H1 (cell line): Measurements from ENCODE around the gene RFX2. TPM values are rescaled to one million over a fixed set of nuclear protein-coding genes. Genes with fewer than 3 reads are reported as not detected.

Experiments used
- CTCF ChIA-PET: fragments of 300-600 bp; sonication (Branson Sonifier 250); formaldehyde crosslinking; loops from one replicate; lab custom pipeline; 2021; ENCODE audit not compliant: partially characterized antibody; lab: Charles Lee
- POLR2A ChIA-PET: fragments of 300-600 bp; sonication (Branson Sonifier 250); formaldehyde crosslinking; loops from one replicate; lab custom pipeline; 2021; ENCODE audit warnings: inconsistent platforms; ENCODE audit not compliant: partially characterized antibody; lab: Charles Lee
- DNase-seq, 2 experiments: peaks; one replicate each; pipeline versions ENCODE4 v3.0.0 to v3.0.0-alpha.2; 2010 to 2022; ENCODE audit warnings: low spot score in 2 of 2, low read depth in 1 of 2, mixed read lengths in 1 of 2
- FAIRE-seq: peaks from 2 replicates; lab custom pipeline; 2011; peaks lifted over from hg19 to GRCh38; lab: Jason Lieb, UNC
- H2AFZ ChIP-seq: 2 replicates; pipeline ENCODE4 v1.8.1; 2012; ENCODE audit warnings: low read length, inconsistent platforms
- H2AK5ac ChIP-seq: 2 replicates; pipeline ENCODE4 v1.6.1; 2013; ENCODE audit warnings: low read depth, low read length
- H2BK120ac ChIP-seq: replicated peaks from 2 replicates; pipeline ENCODE3; 2013; ENCODE audit warnings: low read depth, low read length, inconsistent platforms
- H2BK12ac ChIP-seq: 2 replicates; pipeline ENCODE4 v1.6.1; 2013; ENCODE audit warnings: low read depth, low read length
- H2BK15ac ChIP-seq: 2 replicates; pipeline ENCODE4 v1.6.1; 2013; ENCODE audit warnings: low read length
- H2BK20ac ChIP-seq: 2 replicates; pipeline ENCODE4 v1.6.1; 2013; ENCODE audit warnings: low read length
- H2BK5ac ChIP-seq: 2 replicates; pipeline ENCODE4 v1.6.1; 2013; ENCODE audit warnings: low read depth, low read length
- H3K14ac ChIP-seq: 2 replicates; pipeline ENCODE4 v1.6.1; 2013; ENCODE audit warnings: inconsistent platforms; ENCODE audit not compliant: insufficient read length
- H3K18ac ChIP-seq: 2 replicates; pipeline ENCODE4 v1.6.1; 2013; ENCODE audit warnings: low read length; ENCODE audit errors: extremely low read depth
- H3K23ac ChIP-seq: 2 replicates; pipeline ENCODE4 v1.6.1; 2013; ENCODE audit warnings: inconsistent platforms; ENCODE audit not compliant: insufficient read length
- H3K23me2 ChIP-seq: 2 replicates; pipeline ENCODE4 v1.6.1; 2013; ENCODE audit warnings: low read depth, low read length
- H3K27ac ChIP-seq: 2 replicates; pipeline ENCODE4 v1.6.1; 2011; ENCODE audit warnings: low read depth, low read length, inconsistent platforms
- H3K27me3 ChIP-seq, 4 experiments: replicated peaks in 1 of 4; 1 replicate in 1 of 4; 2 replicates in 3 of 4; pipeline versions ENCODE4 v1.6.1 to v1.8.1; 2011 to 2013; ENCODE audit warnings: low read length in 3 of 4, mild to moderate bottlenecking in 3 of 4, inconsistent platforms in 2 of 4, mixed read lengths in 2 of 4, moderate library complexity in 1 of 4; ENCODE audit not compliant: control insufficient read depth in 3 of 4, insufficient read depth in 3 of 4; ENCODE audit errors: extremely low read depth in 1 of 4
- H3K36me3 ChIP-seq, 4 experiments: 2 replicates each; pipeline versions ENCODE4 v1.6.1 to v1.8.1; 2011 to 2013; ENCODE audit warnings: mild to moderate bottlenecking in 4 of 4, low read length in 3 of 4, moderate library complexity in 2 of 4, control low read depth in 1 of 4, inconsistent platforms in 1 of 4; ENCODE audit not compliant: insufficient read depth in 4 of 4, control insufficient read depth in 2 of 4
- H3K4ac ChIP-seq: replicated peaks from 2 replicates; pipeline ENCODE3; 2013; ENCODE audit warnings: low read length, low read depth, mixed read lengths, inconsistent platforms; ENCODE audit not compliant: insufficient read length
- H3K4me1 ChIP-seq, 4 experiments: replicated peaks in 1 of 4; 1 replicate in 1 of 4; 2 replicates in 3 of 4; pipeline versions ENCODE4 v1.6.1 to v1.8.1; 2011 to 2013; ENCODE audit warnings: low read length in 3 of 4, inconsistent platforms in 2 of 4, mixed read lengths in 1 of 4; ENCODE audit not compliant: insufficient read depth in 4 of 4, control insufficient read depth in 3 of 4
- H3K4me2 ChIP-seq, 2 experiments: 2 replicates each; pipeline versions ENCODE4 v1.6.1 to v1.8.1; 2011 to 2013; ENCODE audit warnings: low read depth in 2 of 2, low read length in 2 of 2, control low read depth in 1 of 2, inconsistent platforms in 1 of 2, mild to moderate bottlenecking in 1 of 2; ENCODE audit not compliant: insufficient read depth in 1 of 2
- H3K4me3 ChIP-seq, 4 experiments: fragments of 200-600, 300-600 bp in 1 of 4; sonication (generic), shearing (Covaris generic), sonication (Bioruptor Twin) in 1 of 4; 2 replicates each; pipeline versions ENCODE4 v1.5.1 to v1.8.1; 2011 to 2016; ENCODE audit warnings: low read length in 4 of 4, low read depth in 3 of 4, control low read depth in 2 of 4, inconsistent platforms in 2 of 4, mild to moderate bottlenecking in 2 of 4, mixed read lengths in 1 of 4, moderate library complexity in 1 of 4; ENCODE audit not compliant: insufficient read depth in 2 of 4; ENCODE audit errors: extremely low read depth in 1 of 4
- H3K56ac ChIP-seq: replicated peaks from 2 replicates; pipeline ENCODE3; 2013; ENCODE audit warnings: low read depth, mild to moderate bottlenecking, mixed read lengths, low read length, inconsistent platforms; ENCODE audit not compliant: insufficient read length
- H3K79me1 ChIP-seq: 2 replicates; pipeline ENCODE4 v1.6.1; 2013; ENCODE audit warnings: low read depth, low read length, control low read depth
- H3K79me2 ChIP-seq, 2 experiments: 2 replicates each; pipeline versions ENCODE4 v1.6.1 to v1.8.1; 2012 to 2013; ENCODE audit warnings: low read length in 2 of 2, mild to moderate bottlenecking in 2 of 2, inconsistent platforms in 1 of 2; ENCODE audit not compliant: insufficient read depth in 2 of 2, control insufficient read depth in 1 of 2
- H3K9ac ChIP-seq, 4 experiments: replicated peaks in 1 of 4; 1 replicate in 1 of 4; 2 replicates in 3 of 4; pipeline versions ENCODE4 v1.6.1 to v1.8.1; 2011 to 2013; ENCODE audit warnings: low read depth in 3 of 4, low read length in 3 of 4, control low read depth in 2 of 4, mild to moderate bottlenecking in 2 of 4, moderate library complexity in 2 of 4, inconsistent platforms in 1 of 4; ENCODE audit errors: extremely low read depth in 1 of 4
- H3K9me3 ChIP-seq, 2 experiments: 2 replicates each; pipeline versions ENCODE4 v1.6.1 to v1.8.1; 2012 to 2013; ENCODE audit warnings: mild to moderate bottlenecking in 2 of 2, moderate library complexity in 2 of 2, control low read depth in 1 of 2, inconsistent platforms in 1 of 2, low read depth in 1 of 2, low read length in 1 of 2, mixed read lengths in 1 of 2; ENCODE audit not compliant: insufficient read depth in 2 of 2
- H4K20me1 ChIP-seq, 2 experiments: replicated peaks in 1 of 2; 2 replicates each; pipeline versions ENCODE3 to v1.8.1; 2011 to 2013; ENCODE audit warnings: inconsistent platforms in 2 of 2, low read length in 2 of 2, mild to moderate bottlenecking in 1 of 2; ENCODE audit not compliant: insufficient read depth in 2 of 2, control insufficient read depth in 1 of 2
- H4K5ac ChIP-seq: 2 replicates; pipeline ENCODE4 v1.6.1; 2013; ENCODE audit warnings: low read length, low read depth, mixed read lengths, inconsistent platforms; ENCODE audit not compliant: insufficient read length
- H4K8ac ChIP-seq: 2 replicates; pipeline ENCODE4 v1.8.0; 2013; ENCODE audit warnings: mild to moderate bottlenecking, moderate library complexity, low read length, inconsistent platforms; ENCODE audit not compliant: insufficient read depth; ENCODE audit errors: extremely low read depth
- H4K91ac ChIP-seq: replicated peaks from 2 replicates; pipeline ENCODE3; 2013; ENCODE audit warnings: low read length, mixed read lengths, inconsistent platforms; ENCODE audit not compliant: insufficient read length
- CTCF ChIP-seq, 3 experiments: IDR thresholded peaks; 1 replicate in 2 of 3; 2 replicates in 1 of 3; pipeline versions ENCODE4 v1.5.1 to v1.6.1; 2011; ENCODE audit warnings: low read length in 3 of 3, mild to moderate bottlenecking in 3 of 3, inconsistent platforms in 2 of 3, low read depth in 1 of 3, moderate library complexity in 1 of 3; ENCODE audit not compliant: insufficient read depth in 1 of 3; ENCODE audit errors: control extremely low read depth in 1 of 3
- KDM1A ChIP-seq: fragments of 200-600, 300-600 bp; sonication (generic); IDR thresholded peaks from 2 replicates; pipeline ENCODE4 v1.7.1; 2016; ENCODE audit warnings: mild to moderate bottlenecking, low read length, borderline replicate concordance
- NANOG ChIP-seq: IDR thresholded peaks from 2 replicates; pipeline ENCODE4 v1.6.1; 2011; ENCODE audit warnings: low read length, low read depth, mild to moderate bottlenecking, inconsistent platforms; ENCODE audit not compliant: insufficient read depth, poor library complexity, severe bottlenecking
- SIX5 ChIP-seq: IDR thresholded peaks from 2 replicates; pipeline ENCODE4 v1.6.1; 2011; ENCODE audit warnings: mild to moderate bottlenecking, low read depth, low read length
- USF2 ChIP-seq: IDR thresholded peaks from 2 replicates; pipeline ENCODE4 v1.6.1; 2011; ENCODE audit warnings: low read length, improper control_type of control experiment
- ZNF274 ChIP-seq: IDR thresholded peaks from 2 replicates; pipeline ENCODE4 v1.7.0; 2012; ENCODE audit warnings: low read length, borderline replicate concordance; ENCODE audit errors: extremely low read depth
- WGBS, 2 experiments: shearing (Covaris generic) in 1 of 2; methylation state at CpG; one replicate each; pipeline versions ENCODE4 v1.1.6 to v1.1.7; 2013 to 2015; ENCODE audit warnings: low lambda C conversion rate in 2 of 2, mixed read lengths in 2 of 2, inconsistent platforms in 1 of 2, low coverage in 1 of 2, missing lambda C conversion rate in 1 of 2; ENCODE audit not compliant: insufficient replicate concordance in 2 of 2, insufficient coverage in 1 of 2, insufficient read length in 1 of 2; ENCODE audit errors: extremely low coverage in 1 of 2, missing lambda C conversion rate in 1 of 2; 5-methylcytosine and 5-hydroxymethylcytosine counted together
- polyA plus RNA-seq, 7 experiments: library from polyadenylated mRNA; depleted of rRNA in 3 of 7; stranded (reverse) in 5 of 7; unstranded in 2 of 7; fragments of >200 nt in 5 of 7; fragments of 200-250 nt in 2 of 7; gene quantifications; 1 replicate in 5 of 7; 2 replicates in 1 of 7; 4 replicates in 1 of 7; pipeline versions ENCODE4 v1.2.1 to v1.2.3, GENCODE V29; 2011 to 2013; ENCODE audit warnings: missing spikeins in 2 of 7, mixed read lengths in 2 of 7
- total RNA-seq: library from RNA; stranded (reverse); fragmentation: NEBNext Ultra II Directional; extraction: Animal tissue kit (Norgen Biotek cat#: 25700); gene quantifications from 2 replicates; pipeline ENCODE4 v1.2.1, GENCODE V29; 2021

The RFX2 gene
- total and polyA plus RNA-seq, 2 of the 8 experiments (the other 6 are each of a cell fraction or from before 2014, with no cell fraction given) = 4.8 to 5.3 TPM

DNA sequence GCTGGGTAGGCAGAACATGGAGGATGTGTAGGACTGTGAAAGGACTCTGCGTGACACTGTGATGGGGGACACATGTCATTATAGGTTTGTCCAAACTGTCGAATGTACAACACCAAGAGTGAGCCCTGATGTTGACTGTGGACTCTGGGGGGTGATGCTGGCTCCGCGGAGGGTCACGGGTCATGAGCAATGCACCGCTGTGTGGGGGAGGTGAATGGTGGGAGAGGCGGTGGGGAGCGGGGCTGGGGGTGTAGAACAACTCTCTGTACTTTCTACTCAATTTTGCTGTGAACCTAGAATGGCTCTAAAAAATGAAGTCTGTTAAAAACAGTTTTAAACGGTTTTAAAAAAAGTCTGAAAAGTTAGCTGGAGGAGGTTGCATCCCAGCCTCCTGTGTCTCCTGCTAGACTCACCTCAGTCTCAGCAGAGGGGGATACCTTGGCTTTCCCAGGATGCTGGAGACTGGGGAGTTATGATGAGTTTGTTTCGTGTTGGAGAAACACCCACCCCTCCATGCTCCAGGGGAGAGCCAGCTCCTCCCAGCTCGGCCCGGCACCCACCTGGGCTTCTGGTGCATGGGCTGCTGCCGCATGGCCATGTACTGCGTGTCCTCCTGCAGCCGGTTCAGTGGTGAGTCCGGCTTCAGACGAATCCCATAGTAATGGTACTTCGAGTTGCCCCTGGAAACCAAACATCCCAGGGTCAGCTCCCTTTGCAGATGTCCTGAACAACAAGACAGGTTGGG, 97.7 kb downstream of the RFX2 start:
- H3K4ac ChIP-seq = no peak overlapping the region
- H4K5ac ChIP-seq = no peak overlapping the region
- no peaks in the 10 kb centered on the region for H3K36me3 ChIP-seq
- no peak overlapping the region for H2BK120ac ChIP-seq
- H3K4me1 ChIP-seq = no peaks in the 10 kb centered on the region
- DNase-seq (no peak), FAIRE-seq (no peak)
- TF ChIP-seq ZNF274 = no peak
- TF ChIP-seq NANOG = no peak
- no peak for TF ChIP-seq KDM1A
- TF ChIP-seq SIX5 = no peak
- no peak for TF ChIP-seq CTCF (IDR thresholded peaks at IDR 0.05; ENCODE audit: control extremely low read depth in 1 of 3, insufficient read depth in 1 of 3, low read depth in 1 of 3, low read length in 3 of 3)
- no peak for TF ChIP-seq USF2
- H4K20me1 ChIP-seq = no peaks in the 10 kb centered on the region
- H3K4me2 ChIP-seq = no peak overlapping the region
- no peak overlapping the region for H2BK20ac ChIP-seq
- no peaks in the 10 kb centered on the region for H3K79me2 ChIP-seq
- 0 out of 7 replicates have a peak, but pooled peaks cover 0 to 2% (median 0%) of the 10 kb centered on the region in 4 experiments for H3K27me3 ChIP-seq
- H3K79me1 ChIP-seq = no peaks in the 10 kb centered on the region
- H3K9me3 ChIP-seq = no peaks in the 10 kb centered on the region
- no peak overlapping the region for H4K91ac ChIP-seq
- no peak overlapping the region for H3K56ac ChIP-seq
- no peak overlapping the region for H2BK5ac ChIP-seq
- WGBS, 2 experiments = 81% methylated on average over 18 of the region's 18 CpGs; no CpG with 5 or more reads in 1 of the 2 experiments
- H3K9ac ChIP-seq = no peak overlapping the region
- H3K27ac ChIP-seq = no peak overlapping the region
- H3K23me2 ChIP-seq = no peaks in the 10 kb centered on the region
- CTCF ChIA-PET = interaction anchor here (0.9 to 11.7 kb wide), 6 partner anchors 10 to 64 kb away, joined by 3 to 306 read pairs (median 5); no protein-coding TSS in a partner anchor
- no peak overlapping the region for H3K18ac ChIP-seq
- H2AK5ac ChIP-seq = no peak overlapping the region
- no peak overlapping the region for H4K8ac ChIP-seq
- no peak overlapping the region for H2AFZ ChIP-seq
- H3K14ac ChIP-seq = no peak overlapping the region
- H3K23ac ChIP-seq = no peak overlapping the region
- POLR2A ChIA-PET = interaction anchor here (0.6 to 1.0 kb wide), 2 partner anchors 10 to 31 kb away, joined by 3 to 4 read pairs; no protein-coding TSS in a partner anchor
- no peak overlapping the region for H2BK12ac ChIP-seq
- H3K4me3 ChIP-seq = no peak overlapping the region
- no peak overlapping the region for H2BK15ac ChIP-seq
